Measurements from ENCODE around the gene PAF1. TPM values are rescaled to one million over a fixed set of nuclear protein-coding genes. Genes with fewer than 3 reads are reported as not detected.

The PAF1 gene
- total RNA-seq, 2 donors from 2014 or later = 16.9 to 49.8 TPM

DNA sequence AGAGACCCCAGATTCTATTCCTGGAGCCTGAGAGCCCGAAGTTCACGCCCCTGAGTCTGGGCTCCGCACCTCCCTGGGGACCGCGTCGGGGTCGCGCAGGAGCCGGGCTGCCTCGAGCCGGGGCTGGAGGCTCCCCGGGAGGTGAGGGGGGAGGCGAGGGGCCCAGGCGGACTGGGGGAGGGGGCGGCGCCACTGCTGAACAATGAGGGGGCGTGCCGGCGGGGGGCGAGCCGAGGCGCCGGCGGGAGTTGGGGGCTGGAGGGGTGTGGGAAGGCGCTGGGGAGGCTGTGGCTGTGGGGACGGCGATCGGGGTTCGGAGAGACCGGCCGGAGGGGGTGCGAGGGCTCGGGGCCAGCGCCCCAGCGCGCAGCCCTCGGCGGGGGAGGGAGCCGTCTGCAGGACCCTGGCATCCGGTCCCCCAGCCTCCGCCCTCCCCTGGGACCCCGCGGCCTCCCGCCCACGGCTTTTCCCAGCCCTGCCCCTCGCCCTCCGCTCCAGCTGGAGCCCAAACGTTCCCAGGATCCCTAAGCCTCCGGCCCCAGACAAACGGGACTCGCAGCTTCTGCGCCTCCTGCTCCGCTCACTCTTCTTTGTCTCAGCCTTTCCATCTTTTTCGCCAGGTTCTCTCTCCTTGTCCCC, 22.5 kb upstream of the PAF1 start:
- Histone ChIP-seq H3K27ac (peak overlapping the region; percentile 46 to 98 (median 71)), H3K4me3 (peak overlapping the region; percentile 4 to 33), H3K36me3 (replicated peaks in 1 of 2; ENCODE audit: insufficient read depth in 1 of 2, low read depth in 2 of 2) (no peaks in the 10 kb centered on the region), H3K27me3 (no peaks in the 10 kb centered on the region), H3K9me3 (no peaks in the 10 kb centered on the region), H3K4me1 (peaks cover 45% of the 10 kb centered on the region)
- DNase-seq = peak in 2 of 4 donors; percentile 36 to 38
- ATAC-seq = no peak
- TF ChIP-seq, protein P1, sequence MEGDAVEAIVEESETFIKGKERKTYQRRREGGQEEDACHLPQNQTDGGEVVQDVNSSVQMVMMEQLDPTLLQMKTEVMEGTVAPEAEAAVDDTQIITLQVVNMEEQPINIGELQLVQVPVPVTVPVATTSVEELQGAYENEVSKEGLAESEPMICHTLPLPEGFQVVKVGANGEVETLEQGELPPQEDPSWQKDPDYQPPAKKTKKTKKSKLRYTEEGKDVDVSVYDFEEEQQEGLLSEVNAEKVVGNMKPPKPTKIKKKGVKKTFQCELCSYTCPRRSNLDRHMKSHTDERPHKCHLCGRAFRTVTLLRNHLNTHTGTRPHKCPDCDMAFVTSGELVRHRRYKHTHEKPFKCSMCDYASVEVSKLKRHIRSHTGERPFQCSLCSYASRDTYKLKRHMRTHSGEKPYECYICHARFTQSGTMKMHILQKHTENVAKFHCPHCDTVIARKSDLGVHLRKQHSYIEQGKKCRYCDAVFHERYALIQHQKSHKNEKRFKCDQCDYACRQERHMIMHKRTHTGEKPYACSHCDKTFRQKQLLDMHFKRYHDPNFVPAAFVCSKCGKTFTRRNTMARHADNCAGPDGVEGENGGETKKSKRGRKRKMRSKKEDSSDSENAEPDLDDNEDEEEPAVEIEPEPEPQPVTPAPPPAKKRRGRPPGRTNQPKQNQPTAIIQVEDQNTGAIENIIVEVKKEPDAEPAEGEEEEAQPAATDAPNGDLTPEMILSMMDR (IDR thresholded peaks at IDR 0.05) = no peak
- TF ChIP-seq POLR2A (IDR thresholded peaks at IDR 0.05) = no peak
- 5 to 10% methylated on average over 12 to 31 of the region's 54 CpGs for WGBS, 2 donors
- intact Hi-C loops (cut with DNase I) = loop anchor here (10.0 kb wide), 1 partner anchor 69 kb away; the partner anchor contains the start of gene SAMD4B

GRCh38 chr19:39412867-39413271, 22.0 kb upstream of the PAF1 start:
- 0% methylated on average over 10 to 24 of the region's 24 CpGs for WGBS, 2 donors
- intact Hi-C loops (cut with DNase I) = loop anchor here (10.0 kb wide), 1 partner anchor 68 kb away; the partner anchor contains the start of gene SAMD4B
- Histone ChIP-seq H3K27me3 (no peaks in the 10 kb centered on the region), H3K9me3 (no peaks in the 10 kb centered on the region), H3K4me3 (peak overlapping the region; percentile 30 to 33), H3K36me3 (replicated peaks in 1 of 2; ENCODE audit: insufficient read depth in 1 of 2, low read depth in 2 of 2) (no peaks in the 10 kb centered on the region), H3K4me1 (peaks cover 50% of the 10 kb centered on the region), H3K27ac (peak overlapping the region; percentile 63 to 98 (median 71))
- TF ChIP-seq POLR2A (IDR thresholded peaks at IDR 0.05) = no peak
- TF ChIP-seq, protein P1 (IDR thresholded peaks at IDR 0.05) = peak in 2 of 7 experiments; percentile 4 to 60
- ATAC-seq (no peak), DNase-seq (peak in 1 of 4 donors; percentile 31)

DNA sequence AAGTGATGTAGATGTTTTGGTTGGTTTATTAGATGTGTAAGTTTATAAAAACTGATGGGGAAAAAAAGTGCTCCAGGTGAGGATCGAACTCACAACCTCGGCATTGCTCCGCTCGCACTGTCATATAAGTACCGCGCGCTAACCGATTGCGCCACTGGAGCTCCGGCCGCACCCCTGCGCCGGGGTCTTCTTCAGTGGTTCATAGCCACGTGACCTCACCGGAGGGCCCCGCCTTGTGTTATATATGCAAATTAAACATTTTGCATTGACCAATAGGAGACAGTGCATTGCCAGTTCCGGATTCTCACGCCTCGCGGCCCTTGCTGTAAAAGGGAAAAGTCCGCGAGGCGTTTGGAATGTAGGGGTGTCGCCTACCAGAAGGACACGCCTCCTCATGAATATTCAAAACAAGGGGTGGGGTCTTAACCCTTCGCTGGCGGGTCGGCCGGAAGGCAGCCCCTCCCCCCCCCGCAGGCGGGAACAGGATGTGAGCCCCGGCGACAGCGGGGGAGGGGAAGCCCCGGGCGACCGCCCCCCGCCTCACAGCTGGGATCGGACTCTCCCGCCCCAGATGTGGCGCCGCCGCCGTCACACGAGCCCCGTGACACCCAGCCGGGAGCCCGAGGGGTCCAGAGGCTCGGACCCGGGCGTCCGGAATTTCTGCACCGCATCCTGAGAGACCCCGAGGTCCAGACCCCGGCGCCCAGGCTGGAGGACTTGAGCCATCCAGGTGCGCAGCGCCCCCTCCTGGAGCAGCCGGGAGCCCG, 21.4 kb upstream of the PAF1 start, which contains the start of gene PLEKHG2:
TSS of gene PLEKHG2 (plus strand) at position 570 of the 767 bp plus-strand sequence. CDS start 1,418 bp downstream, outside the sequence.
- intact Hi-C loops (cut with DNase I) = loop anchor here (10.0 kb wide), 1 partner anchor 67 kb away; the partner anchor contains the start of gene SAMD4B

DNA sequence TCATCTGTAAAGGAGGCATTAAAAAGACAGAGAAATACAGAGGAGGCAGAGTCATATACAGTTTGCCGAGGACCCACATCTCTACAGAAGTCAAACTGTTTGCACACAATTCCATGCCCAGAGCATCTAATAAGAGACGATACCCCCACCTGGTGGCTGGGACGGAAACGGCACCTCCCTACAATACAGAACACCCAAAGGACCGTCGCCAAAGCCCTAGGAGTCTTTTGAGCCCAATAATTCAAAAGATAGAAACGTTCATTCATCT, 20.9 kb upstream of the PAF1 start:
- 0% methylated on average over 7 of the region's 7 CpGs for WGBS, 2 donors
- H3K4me1 ChIP-seq = peaks cover 53% of the 10 kb centered on the region
- peak; percentile 58 for ATAC-seq
- intact Hi-C loops (cut with DNase I) = loop anchor here (10.0 kb wide), 1 partner anchor 67 kb away; the partner anchor contains the start of gene SAMD4B
- H3K27ac ChIP-seq = peak overlapping the region; percentile 88 to 98 (median 96)
- H3K36me3 ChIP-seq (replicated peaks in 1 of 2; ENCODE audit: insufficient read depth in 1 of 2, low read depth in 2 of 2) = no peaks in the 10 kb centered on the region
- DNase-seq = peak; percentile 93 to 97 (median 96)
- no peak overlapping the region for H3K4me3 ChIP-seq
- H3K9me3 ChIP-seq = no peaks in the 10 kb centered on the region
- no peak for TF ChIP-seq POLR2A (IDR thresholded peaks at IDR 0.05)
- TF ChIP-seq, protein P1 (IDR thresholded peaks at IDR 0.05) = peak; percentile 82 to 99 (median 93)
- no peaks in the 10 kb centered on the region for H3K27me3 ChIP-seq

More for the DNA sequence above, 21.4 kb upstream of the PAF1 start, which contains the start of gene PLEKHG2:
- TF ChIP-seq POLR2A (IDR thresholded peaks at IDR 0.05) = peak; percentile 60 to 94 (median 90)
- TF ChIP-seq, protein P1 (IDR thresholded peaks at IDR 0.05) = peak in 6 of 7 experiments; percentile 73 to 88 (median 78)
- DNase-seq = peak; percentile 95 to 99 (median 97)
- peak; percentile 75 for ATAC-seq
- peak within 1 kb of the TSS; percentile 88 to 98 (median 96) for H3K27ac ChIP-seq
- H3K36me3 ChIP-seq (replicated peaks in 1 of 2; ENCODE audit: insufficient read depth in 1 of 2, low read depth in 2 of 2) = no peaks in the 10 kb centered on the region
- WGBS, 2 donors = 0% methylated on average over 23 to 47 of the region's 60 CpGs
- H3K4me1 ChIP-seq = peaks cover 53% of the 10 kb centered on the region
- H3K4me3 ChIP-seq = peak within 1 kb of the TSS; percentile 30 to 33
- H3K9me3 ChIP-seq = no peaks in the 10 kb centered on the region
- no peaks in the 10 kb centered on the region for H3K27me3 ChIP-seq
